NCI-H1105 treated with DMSO at 0.1 percent for 48 hours (cell line): ENCODE data around the gene ATP9B.

ENCODE experiments used
- DNase-seq: peaks from one replicate; lab custom pipeline; 2025; lab: John Stamatoyannopoulos, UW

ATP9B gene

DNA sequence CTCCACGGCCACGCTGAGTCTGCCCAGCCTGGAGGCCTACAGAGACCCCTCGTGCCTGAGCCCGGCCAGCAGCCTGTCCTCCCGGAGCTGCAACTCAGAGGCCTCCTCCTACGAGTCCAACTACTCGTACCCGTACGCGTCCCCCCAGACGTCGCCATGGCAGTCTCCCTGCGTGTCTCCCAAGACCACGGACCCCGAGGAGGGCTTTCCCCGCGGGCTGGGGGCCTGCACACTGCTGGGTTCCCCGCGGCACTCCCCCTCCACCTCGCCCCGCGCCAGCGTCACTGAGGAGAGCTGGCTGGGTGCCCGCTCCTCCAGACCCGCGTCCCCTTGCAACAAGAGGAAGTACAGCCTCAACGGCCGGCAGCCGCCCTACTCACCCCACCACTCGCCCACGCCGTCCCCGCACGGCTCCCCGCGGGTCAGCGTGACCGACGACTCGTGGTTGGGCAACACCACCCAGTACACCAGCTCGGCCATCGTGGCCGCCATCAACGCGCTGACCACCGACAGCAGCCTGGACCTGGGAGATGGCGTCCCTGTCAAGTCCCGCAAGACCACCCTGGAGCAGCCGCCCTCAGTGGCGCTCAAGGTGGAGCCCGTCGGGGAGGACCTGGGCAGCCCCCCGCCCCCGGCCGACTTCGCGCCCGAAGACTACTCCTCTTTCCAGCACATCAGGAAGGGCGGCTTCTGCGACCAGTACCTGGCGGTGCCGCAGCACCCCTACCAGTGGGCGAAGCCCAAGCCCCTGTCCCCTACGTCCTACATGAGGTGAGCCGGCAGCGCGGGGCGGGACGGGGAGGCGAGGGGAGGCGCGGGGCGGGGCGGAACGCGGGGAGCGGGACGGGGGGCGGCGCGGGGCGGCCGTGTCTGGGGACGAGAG is 341.8 kb downstream of the ATP9B start:
- DNase-seq = no peak

DNA sequence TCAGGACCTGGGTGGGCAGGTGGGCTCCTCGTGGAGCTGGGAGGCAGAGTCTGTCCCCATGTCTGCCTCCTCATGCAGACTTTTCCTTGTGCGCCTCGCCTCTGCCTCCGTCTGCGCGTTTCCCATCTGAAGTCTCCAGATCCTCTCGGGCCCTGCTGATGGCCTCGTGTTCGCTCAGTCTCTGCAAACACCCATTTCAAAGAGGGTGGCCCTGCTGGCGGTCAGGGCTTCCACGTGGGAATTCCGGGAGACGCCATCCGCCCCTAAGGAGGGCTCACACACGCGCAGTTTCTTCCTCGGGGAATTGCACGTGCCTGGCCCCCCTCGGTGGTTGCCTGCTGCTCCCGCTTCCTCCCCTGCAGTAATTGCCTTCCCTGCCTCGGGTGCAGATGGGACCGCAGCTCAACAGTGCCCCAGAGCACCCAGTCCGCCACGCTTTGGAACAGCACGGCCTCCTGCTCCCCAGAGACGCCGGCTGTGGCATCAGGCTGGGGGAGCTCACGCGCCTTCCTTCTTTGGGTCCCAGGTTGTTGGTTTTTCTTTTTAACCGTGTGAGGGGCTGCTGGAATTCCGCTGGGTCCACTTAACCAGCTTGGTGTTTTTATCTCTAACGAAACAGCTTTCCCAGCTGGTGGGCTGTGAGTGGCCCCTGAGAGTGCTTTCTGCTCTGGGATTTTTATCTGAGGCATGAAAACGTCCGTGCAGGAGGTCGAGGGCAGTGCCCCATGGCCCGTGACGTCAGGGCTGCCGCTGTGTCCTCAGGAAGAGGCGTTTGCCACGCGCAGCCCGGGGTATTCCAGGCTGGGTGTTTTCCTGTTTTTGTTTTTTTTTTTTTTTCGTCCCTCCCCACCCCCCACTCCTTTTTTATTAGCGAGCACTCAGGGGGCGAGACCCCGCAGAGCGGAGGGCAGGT is 342.7 kb downstream of the ATP9B start:
- DNase-seq = no peak

DNA sequence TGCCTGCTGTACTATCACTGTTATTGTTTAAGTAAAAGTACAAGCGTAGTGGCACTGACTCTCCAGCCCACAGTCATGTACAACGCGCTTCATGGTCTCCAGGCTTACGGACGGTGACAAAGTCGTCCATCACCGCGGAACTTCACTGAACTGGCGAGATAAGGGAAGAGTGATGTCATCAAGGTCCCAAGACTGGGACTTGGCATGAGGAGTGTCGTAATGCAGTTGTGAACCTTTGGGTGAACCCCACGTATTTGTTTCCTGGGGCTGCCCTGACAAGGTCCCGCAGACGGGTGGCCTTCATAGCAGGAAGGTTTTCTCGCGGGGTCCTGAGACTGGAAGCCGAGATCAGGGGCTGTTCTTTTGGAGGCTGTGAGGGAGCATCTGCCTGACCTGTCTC is 343.8 kb downstream of the ATP9B start:
- no peak for DNase-seq

DNA sequence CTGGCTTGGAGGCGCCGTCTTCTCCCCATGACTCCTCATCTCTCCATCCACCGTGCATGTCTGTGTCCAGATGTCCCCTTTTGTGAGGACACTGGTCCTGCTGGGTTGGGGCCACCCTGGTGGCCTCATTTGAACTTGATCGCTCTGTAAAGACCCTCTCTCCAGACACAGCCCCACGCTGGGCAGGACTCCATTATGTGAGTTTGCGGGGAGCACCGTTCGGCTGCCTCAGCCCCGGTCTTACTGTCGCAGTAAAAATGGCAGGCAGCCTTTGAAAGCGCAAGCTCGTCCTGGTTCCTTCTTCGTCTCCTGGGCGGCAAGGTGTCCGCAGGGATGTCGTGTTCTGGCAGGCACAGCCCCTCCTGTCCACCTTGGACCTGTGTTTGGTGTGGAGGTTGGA is 344.2 kb downstream of the ATP9B start:
- DNase-seq = no peak

DNA sequence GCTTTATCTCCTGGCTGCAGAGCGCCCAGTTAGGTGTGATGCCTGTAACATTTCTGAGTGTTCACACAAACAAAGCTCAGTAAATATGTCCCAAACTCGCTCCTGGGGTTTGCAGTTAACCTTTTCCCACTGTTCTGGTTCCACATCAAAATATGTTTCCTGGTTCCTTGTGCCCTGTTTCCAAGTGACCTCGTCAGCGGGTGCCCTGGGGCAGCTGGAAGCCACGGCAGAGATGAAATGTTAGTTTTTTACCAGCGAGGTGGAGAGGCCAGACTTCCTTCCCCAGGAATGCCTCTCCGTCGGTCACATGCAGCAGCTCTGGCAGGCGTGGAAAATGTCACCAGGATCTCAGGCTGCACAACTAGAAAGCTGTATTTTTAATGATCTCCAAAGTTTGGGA is 344.7 kb downstream of the ATP9B start:
- DNase-seq = no peak

DNA sequence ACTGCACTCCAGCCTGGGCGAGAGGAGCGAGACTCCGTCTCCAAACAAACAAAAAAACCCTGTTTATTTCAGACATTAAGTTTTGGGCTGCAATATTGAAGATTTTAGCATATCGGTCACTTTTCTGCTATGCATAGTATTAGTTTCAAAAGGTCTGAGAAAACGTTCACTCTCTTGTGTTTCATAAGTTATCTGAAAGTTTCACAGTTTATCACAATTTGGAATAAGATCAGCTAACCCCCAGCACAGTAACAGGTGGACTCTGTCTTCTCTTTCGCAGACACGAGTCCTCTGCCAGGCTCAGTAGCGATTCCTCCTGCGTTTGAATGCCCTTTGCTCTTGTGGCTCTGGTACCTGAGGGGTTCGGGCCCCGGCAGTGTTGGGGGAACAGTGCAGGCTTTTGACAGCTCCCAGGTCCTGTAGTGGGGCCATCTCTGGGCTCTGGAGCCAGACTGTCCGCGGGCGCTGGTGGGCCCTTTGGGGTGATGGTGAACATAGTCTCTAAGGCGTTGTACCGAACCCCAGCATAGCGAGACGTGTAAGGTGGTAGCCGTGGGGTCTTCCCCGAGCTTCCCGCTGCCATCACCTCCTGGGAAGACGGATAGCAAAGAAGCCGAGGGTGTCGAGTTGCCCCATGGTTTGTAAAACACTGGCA is 347.0 kb downstream of the ATP9B start:
- DNase-seq = no peak

DNA sequence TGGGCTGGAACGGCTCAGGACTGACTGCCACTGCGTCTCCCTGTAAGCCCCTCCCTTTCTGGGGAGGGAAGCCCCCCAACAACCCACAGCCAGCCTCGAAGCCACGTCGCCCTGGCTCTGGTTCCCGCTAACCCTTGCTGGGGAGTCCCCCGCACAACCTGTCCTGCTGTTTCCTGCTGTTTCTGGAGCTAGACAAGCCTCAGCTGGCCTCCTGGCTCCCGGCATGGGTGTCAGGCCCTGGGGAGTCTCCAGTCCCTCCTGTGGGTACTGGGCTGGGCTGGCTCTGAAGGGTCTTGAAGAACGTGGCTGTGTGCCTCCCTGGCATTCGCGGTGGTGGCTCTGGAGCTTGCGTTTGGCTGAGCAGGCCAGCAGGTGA is 347.5 kb downstream of the ATP9B start:
- no peak for DNase-seq

DNA sequence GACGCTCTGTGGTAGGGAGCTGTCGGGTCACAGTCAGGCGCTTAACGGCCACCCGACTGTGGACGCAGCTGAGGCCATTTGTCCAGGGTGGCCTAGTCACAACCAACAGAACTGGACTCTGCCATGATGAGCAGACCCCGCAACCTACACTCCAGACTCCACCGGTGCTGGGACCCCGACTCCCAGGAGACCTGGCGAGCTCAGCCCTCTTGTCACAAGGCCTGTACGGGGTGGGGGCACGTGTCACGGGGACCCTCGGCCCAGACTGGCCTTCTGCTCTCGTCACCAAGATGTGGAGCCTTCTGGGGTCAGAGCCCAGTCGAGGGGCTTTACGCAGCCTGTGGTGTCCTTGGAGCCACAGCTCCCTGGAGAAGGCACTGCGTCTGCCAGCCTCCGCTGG is 349.0 kb downstream of the ATP9B start:
- DNase-seq = no peak

DNA sequence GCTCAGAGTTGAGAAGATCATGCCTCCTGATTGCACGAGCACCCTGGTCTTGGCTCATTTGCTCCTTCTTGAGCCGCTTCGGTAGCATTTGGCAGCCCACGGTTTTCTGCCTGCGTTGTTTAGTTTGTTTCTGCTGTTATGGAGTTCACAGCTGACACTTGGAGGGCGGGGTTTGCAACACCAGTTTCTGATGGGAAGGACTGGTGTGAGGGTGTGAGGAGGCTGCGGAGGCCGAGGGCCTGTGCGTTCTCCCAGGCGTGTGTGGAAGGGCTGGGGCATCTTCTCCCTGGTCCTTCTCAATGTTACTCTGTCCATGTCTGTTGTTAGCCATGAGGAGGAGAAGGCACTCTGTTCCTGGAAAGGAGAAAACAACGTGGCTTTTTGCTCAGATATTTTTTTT is 349.4 kb downstream of the ATP9B start:
- DNase-seq = no peak

DNA sequence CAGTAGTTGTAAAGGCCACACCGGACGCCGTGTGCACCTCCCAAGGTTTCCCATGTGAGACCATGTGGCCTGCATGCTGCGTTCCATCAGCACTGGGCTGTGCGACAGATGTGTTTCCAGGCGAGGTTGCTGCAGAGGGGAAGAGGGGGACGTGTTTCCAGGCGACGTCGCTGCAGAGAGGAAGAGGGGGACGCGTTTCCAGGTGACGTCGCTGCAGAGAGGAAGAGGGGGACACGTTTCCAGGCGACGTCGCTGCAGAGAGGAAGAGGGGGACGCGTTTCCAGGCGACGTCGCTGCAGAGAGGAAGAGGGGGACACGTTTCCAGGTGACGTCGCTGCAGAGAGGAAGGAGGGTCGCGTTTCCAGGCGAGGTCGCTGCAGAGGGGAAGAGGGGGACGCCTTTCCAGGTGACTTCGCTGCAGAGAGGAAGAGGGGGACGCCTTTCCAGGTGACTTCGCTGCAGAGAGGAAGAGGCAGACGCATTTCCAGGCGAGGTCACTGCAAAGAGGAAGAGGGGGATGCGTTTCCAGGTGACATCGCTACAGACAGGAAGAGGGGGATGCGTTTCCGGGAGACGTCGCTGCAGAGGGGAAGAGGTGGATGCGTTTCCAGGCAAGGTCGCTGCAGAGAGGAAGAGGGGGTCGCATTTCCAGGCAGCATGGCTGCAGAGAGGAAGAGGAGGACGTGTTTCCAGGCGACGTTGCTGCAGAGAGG is 351.0 kb downstream of the ATP9B start:
- DNase-seq = no peak

DNA sequence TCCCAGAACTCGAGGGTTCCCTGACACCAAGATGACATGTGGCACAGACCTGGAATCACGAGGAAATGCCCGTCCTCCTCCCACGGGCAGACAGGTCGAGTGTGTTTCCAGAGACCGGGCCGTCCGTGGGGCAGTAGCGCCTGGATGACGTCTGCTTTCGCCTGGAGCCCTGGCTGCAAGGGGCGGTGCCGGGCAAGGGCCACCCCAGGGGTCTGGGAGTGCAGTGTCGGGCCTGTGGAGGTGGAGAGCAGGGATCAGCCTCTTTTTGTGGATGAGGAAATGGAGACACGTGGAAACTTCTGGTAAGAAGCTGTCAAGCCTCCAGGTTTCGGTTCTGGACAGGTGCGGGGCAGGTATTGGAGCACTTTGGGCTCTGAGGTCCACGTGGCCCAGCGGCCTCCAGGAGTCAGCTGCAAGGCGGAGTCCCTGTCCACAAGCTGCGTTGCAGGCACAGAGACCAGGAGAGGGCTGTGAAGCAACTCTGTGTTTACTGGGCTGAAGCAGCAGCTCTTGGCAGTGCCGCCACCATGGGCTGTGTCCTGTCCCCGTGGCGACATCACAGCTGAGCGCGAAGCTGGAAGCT is 352.2 kb downstream of the ATP9B start:
- DNase-seq = no peak

DNA sequence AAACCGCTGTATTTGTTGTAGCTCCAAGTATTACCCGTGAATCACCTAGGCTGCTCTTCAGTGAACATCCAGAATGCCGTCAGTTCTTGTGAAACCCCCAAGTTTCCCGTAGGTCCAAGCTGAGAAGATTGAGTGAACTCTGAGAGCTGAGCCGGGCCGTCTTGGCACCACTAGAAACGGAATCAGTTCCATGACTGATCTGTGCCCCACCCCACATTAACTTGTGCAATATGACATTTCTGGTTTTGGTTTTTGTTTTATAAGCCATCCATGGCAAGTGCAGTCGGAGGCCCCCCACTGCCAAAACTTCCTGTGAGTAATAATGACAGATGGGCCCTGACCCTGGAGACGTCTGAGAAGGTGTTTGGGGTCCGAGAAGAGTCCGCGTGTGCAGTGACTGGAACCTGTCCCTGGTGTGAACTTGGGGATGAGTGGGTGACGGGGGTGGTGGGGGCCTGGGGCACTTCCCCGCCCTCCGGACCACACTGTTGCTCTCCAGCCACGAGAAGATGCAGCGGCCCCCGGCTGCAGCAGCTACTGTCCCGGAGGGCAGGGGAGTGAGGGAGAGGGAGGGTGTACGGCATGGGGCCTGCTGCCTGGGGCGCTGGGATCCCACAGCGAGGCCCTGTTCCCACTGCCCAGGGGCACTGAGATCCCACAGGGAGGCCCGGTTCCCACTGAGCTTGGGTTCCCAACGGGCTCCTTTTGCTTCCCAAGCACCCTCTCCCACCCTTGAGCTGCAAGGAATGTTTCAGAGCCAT is 353.0 kb downstream of the ATP9B start:
- no peak for DNase-seq

DNA sequence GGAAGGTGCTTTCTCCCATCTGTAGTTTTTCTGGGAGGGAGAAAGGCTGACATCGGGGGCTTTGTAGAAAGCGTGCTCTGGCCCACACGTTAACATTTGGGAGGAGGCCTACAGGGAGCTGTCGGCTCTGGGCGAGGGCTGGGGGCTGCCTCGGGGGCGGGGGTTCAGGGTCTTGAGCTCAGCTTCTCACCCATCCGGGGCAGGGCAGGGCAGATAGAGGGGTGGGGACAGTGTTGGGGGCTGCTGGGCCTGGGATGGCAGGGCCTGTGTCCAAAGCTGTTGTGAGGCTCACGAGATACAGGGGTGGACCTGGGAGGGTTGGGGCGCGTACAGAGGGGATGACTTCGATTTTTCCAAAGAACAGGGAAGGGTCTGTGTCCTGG is 353.6 kb downstream of the ATP9B start:
- DNase-seq = no peak

DNA sequence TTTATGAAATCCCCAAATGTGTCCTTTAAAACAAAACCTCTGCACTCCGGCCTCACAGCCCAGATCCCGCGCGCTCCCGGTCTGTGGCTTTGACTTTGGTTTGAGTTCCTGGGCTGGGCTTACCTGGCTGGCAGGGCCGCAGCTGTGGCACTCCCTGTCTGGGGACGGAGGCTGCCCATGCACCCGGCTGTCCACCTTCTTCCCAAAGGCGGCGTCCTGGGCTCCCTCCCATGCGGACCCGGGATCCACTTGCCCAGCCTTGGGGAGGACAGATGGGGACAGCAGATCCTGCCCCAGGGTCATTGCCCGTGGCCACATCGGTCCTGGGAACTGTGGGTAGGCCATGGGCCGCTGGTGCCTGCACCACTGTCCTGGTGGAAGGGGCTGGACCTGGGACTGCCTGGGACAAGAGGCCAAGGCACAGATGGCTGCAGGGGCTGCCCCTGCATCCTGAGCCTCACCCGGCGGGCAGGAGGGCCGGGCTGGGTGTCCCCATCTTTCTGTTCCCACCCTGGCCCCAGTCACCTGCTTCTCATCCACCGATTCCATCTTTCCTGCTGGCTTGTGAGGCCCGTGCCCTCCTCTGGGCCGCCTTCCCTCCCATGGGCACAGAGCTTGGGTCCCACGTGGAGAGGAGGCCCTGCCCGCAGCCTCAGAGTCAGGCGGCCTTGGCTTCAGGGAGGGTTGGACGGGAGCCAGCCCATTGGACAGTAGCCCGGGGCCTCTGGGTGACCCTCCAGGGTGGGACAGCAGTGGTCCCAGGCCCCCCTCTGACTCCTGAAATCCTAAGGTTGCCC is 354.2 kb downstream of the ATP9B start:
- DNase-seq = no peak

DNA sequence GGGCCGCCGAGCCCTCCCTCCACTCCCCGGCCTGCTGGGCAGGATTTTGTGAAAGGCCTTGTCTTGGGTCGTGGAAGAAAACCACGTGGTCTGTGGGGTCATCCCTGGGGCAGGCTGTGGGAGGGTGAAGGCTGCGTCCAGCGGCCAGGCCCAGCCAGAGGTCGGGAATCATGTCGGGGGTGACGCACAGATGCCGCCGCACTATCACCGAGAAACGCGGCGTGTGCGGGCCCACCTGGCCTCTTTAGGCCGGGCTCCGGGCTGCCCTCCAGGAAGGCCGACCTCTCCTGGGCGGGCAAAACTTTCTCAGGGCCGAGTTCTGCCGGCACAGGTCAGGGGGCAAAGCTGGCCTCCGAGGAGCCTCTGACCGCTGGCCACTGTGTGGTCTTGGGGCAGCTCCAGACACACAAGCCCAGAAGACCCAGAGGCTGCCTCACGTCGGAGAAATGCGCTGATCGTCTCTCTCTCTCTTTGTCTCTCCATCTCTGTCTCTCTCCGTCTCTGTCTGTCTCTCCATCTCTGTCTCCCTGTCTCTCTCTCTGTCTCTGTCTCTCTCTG is 354.9 kb downstream of the ATP9B start:
- DNase-seq = no peak

DNA sequence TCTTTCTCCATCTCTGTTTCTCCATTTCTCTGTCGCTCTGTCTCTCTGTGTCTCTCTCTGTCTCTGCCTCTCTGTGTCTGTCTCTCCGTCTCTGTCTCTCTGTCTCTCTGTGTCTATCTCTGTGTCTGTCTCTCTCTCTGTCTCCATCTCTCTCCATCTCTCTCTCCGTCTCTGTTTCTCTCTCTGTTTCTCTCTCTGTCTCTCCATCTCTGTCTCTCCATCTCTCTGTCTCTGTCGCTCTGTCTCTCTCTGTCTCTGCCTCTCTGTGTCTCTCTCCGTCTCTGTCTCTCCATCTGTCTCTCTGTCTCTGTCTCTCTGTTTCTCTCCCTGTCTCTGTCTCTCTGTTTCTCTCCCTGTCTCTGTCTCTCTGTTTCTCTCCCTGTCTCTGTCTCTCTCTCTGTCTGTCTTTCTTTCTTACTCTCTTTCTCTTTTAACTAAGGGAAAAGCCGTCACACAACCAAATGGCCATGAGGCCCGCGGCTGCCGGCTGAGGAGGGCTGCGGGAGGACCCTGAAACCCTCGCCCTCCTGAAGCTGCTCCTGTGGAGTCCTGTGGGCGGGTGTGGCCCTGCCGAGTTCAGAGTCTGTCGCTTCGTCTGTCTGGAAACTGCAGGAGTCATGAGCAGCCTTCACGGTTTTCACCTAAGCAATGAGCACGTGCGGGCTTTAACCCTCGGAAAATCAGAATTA is 355.8 kb downstream of the ATP9B start:
- DNase-seq = no peak

DNA sequence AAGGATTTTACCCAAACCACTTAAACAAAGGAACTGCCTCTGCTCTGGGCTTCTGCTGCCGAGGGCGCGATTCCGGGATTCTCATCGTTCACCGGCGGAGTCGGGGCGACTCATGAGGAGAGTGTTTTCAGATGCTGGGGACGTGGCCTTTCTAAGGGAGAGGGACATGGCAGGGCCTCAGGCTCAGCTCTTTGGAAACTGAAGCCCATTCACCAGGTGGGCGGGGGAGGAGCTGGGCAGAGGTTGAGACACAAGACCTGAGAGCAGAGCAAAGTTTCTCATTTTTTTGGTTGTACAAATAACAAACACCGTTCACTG is 356.3 kb downstream of the ATP9B start:
- no peak for DNase-seq

DNA sequence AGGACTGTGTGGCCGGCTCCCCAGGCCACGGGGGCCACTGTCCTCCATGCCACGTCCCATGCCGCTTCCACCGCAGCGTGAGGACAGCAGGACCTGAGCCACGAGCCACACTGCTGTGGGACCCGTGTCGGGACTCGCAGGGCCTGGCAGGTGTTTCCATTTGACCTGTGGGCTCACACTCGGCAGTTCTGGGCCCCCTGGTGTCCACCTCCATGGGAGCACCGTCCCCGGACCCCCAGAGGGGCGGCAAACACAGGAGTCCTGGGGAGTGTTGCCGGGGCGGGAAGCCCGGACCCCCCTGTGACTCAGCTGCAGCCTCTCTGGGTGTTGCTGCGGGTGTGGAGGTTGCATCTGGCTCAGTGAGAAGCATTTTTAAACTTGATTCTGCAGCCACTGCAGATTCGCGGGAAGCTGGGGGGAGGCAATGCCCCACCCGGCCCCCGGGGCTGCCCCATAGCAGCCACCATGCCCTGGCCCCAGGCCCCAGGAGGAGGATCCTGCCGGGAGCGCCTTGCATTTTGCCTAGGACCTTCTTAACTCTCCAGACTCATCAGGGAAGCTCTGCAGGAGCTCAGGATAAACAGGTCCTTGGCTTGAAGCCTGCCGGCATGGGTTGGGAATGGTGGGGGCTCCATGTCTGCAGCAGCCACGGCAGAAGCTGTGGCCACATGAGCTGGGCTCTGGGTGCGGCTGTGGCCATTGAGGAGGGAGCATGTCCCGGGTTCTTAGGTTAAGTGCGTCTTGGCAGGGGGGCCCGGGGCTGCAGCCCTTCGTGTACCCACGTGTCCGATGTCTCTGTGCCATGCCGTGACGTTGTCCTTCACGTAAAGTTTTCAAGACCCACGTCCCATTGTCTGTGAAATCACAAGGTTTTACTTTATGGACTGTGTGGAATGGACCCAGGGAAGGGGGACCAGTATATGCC is 357.4 kb downstream of the ATP9B start:
- DNase-seq = no peak
